Astrocyte of the cerebellum (primary cell): ENCODE measurements around the gene CHCHD6.

Source experiments
- DNase-seq: peaks from one replicate; pipeline ENCODE4 v3.0.0-alpha.2; 2011; ENCODE audit warnings: low read depth
- H3K4me3 ChIP-seq: 2 replicates; pipeline ENCODE4 v1.5.1; 2011; ENCODE audit warnings: mild to moderate bottlenecking, low read depth, low read length, moderate library complexity
- in situ Hi-C: cut with HindIII; loops from 2 replicates; pipeline ENCODE4 v1.10.0; 2017; ENCODE audit warnings: low sequenced_read_pairs
- TF ChIP-seq, protein P1 (sequence below): IDR thresholded peaks from 2 replicates; pipeline ENCODE4 v1.5.1; 2012; ENCODE audit warnings: low read length, low read depth, moderate library complexity, mild to moderate bottlenecking; ENCODE audit errors: missing control alignments

Gene CHCHD6

DNA sequence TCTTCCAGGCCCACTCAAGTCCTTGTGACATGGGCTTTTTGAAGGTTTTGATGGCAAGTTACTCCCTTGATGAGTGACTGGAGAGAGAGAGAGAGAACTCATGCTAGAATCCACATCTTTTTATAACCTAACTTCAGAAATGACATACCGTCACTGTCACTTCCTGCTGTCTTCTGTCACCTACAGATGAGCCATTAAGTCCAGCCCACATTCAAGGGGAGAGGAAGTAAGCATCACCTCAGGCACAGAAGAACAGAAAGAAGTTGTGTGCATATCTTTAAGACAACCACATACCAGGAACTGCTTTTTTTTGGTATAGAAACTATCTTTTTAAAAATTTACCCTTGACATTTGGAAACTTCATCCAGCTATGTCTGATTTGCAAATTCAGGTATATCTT lies 32.5 kb upstream of the CHCHD6 start:
- TF ChIP-seq, protein P1, sequence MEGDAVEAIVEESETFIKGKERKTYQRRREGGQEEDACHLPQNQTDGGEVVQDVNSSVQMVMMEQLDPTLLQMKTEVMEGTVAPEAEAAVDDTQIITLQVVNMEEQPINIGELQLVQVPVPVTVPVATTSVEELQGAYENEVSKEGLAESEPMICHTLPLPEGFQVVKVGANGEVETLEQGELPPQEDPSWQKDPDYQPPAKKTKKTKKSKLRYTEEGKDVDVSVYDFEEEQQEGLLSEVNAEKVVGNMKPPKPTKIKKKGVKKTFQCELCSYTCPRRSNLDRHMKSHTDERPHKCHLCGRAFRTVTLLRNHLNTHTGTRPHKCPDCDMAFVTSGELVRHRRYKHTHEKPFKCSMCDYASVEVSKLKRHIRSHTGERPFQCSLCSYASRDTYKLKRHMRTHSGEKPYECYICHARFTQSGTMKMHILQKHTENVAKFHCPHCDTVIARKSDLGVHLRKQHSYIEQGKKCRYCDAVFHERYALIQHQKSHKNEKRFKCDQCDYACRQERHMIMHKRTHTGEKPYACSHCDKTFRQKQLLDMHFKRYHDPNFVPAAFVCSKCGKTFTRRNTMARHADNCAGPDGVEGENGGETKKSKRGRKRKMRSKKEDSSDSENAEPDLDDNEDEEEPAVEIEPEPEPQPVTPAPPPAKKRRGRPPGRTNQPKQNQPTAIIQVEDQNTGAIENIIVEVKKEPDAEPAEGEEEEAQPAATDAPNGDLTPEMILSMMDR: no peak
- H3K4me3 ChIP-seq: no peak overlapping the region
- DNase-seq: no peak
- in situ Hi-C loops: loop anchor here (10.0 kb wide), 1 partner anchor 147 kb away; the partner anchor contains the start of gene CHST13

DNA sequence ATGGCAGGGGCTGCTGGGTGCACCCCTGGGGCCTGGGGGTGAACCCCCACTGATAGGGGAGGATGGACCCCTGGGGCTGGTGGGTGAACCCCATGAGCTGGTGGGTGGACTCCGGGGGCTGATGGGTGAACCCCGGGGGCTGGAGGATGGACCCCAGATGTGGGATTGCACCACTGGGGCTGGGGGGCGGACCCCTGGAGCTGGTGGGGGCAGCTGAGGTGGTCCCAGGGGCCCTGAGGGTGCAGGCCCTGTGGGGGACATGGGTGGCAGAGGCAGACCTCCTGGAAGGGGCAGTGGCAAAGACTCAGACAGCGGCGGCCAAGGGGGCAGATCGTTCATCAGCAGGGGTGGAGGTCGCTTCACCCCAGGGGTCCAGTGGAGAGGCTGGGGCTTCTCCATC lies 31.7 kb upstream of the CHCHD6 start:
- in situ Hi-C loops: loop anchor here (10.0 kb wide), 1 partner anchor 148 kb away; the partner anchor contains the start of gene CHST13
- TF ChIP-seq, protein P1: no peak
- DNase-seq: no peak
- H3K4me3 ChIP-seq: no peak overlapping the region

DNA sequence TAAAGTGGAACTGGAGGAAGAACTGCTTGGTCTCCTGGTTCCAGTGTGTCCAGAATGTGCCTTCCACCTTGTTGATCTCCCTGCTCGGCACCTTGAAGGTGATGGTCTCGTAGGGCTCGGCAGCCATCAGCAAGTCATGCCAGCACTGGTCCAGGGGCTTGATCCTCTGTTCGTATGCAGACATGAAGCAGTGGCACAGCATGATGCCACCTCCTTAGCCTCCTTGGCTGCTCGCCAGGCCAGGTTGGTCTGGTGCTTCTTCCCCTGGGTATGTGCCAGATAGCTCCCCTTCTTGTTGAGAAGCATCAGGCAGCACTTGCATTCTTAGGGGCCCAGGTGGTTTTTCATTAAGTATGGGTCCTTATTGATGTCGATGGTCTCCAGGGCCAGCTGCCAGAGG lies 31.3 kb upstream of the CHCHD6 start:
- TF ChIP-seq, protein P1: no peak
- H3K4me3 ChIP-seq: no peak overlapping the region
- in situ Hi-C loops: loop anchor here (10.0 kb wide), 1 partner anchor 148 kb away; the partner anchor contains the start of gene CHST13
- DNase-seq: no peak

DNA sequence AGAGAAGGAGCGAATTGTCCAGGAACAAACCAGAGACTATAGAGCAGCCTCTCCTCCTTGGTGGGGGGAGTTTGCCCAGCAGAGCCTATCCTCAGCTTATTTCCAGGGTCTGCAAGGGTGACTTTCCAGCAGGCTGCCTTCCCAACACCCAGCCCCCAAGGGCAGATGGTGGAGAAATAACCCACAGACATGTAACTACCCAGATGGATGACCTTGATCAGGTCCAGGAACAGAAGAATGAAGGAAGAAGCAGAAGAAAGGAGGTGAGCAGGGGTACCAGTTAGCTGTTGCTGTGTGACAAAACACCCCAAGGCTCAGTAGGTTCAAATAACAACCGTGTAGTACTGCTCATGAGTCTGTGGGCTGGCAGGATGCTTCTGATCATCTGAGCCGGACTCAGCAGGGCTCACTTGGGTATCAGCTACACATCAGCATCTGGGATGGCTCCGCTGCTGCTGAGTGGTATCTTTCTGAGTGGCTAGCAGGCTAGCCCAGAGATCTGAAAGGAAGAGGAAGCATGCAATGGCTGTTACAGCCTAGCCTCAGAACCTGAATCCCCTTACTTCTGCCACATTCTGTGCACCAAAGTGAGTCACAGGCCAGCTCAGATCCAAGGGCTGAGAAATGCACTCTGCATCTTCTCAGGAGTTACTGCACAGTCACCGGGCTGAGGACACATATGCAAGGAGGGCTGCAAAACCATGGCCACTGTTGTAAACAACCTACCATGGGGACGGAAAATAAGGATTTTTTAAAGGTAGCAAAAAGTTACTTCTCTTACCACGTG lies 26.9 kb upstream of the CHCHD6 start:
- in situ Hi-C loops: loop anchor here (10.0 kb wide), 1 partner anchor 152 kb away; the partner anchor contains the start of gene CHST13

DNA sequence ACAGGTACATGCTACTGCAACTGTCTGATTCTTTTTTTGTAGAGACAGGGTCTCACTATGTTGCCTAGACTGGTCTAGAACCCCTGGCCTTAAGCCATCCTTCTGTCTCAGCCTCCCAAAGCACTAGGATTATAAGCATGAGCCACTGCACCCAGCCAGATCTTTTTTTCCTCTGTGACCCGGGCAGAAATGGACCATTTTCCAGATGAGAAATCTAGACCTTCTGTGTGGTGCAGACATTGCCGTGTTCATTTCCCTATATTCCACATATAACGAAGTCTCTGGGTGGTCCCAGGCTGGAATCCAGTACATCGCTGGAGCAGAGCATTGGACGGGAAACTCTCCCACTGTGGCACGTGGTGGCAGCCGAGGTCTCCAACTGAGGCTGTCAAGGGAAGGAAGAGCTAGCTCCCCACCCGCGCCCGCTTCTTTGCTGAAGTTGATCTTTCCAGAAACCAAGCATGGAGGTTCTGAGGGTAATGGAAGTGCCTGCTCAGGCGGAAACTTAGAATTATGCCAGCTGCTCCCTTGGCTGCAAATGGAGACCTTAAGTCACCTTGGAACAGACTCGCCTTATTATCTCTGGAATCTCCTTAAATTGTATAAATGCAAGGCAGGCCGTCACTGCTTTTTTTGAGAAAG lies 26.1 kb upstream of the CHCHD6 start:
- no peak overlapping the region for H3K4me3 ChIP-seq
- no peak for DNase-seq
- TF ChIP-seq, protein P1: no peak
- in situ Hi-C loops: loop anchor here (10.0 kb wide), 1 partner anchor 153 kb away; the partner anchor contains the start of gene CHST13

More for the DNA sequence above, 26.9 kb upstream of the CHCHD6 start:
- TF ChIP-seq, protein P1: no peak
- no peak for DNase-seq
- no peak overlapping the region for H3K4me3 ChIP-seq

DNA sequence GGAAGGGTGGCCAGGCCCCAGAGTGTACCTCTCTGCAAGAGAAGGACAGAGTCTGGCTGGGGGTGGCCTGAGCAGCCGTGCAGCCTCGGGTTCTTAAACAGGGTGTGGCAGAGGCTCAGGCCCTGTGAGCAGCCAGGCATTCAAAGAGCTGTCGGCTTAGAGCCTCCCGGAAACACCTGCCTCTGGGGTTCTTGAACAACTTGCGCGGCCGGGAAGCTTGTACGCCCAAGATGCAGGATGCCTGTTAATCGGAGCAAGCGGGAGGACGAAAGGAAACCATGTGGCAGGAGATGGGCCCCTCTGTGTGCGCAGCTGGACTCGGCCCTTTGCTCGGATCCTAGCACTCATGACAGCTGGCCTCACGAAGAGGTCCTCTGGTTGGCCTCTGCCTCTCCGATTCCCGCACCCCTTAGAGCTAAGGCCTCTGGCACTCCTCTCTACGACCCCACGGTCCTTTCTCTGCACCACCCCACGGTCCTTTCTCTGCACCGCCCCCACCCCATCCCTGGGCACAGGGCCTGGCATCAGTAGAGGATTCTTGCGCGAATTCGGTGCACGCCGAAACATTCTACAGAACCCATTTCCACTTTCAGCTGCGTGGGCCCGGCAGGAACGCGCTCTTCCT lies 25.2 kb upstream of the CHCHD6 start:
- no peak overlapping the region for H3K4me3 ChIP-seq
- DNase-seq: no peak
- in situ Hi-C loops: loop anchor here (10.0 kb wide), 1 partner anchor 154 kb away; the partner anchor contains the start of gene CHST13
- TF ChIP-seq, protein P1: no peak
